ENCODE results near the gene ATG7.
"Not testable (repeated sequence)": the region's sequence is repeated elsewhere in the genome, so short reads cannot be mapped to it uniquely, and the experiment has no call there.

ATG7 gene

DNA sequence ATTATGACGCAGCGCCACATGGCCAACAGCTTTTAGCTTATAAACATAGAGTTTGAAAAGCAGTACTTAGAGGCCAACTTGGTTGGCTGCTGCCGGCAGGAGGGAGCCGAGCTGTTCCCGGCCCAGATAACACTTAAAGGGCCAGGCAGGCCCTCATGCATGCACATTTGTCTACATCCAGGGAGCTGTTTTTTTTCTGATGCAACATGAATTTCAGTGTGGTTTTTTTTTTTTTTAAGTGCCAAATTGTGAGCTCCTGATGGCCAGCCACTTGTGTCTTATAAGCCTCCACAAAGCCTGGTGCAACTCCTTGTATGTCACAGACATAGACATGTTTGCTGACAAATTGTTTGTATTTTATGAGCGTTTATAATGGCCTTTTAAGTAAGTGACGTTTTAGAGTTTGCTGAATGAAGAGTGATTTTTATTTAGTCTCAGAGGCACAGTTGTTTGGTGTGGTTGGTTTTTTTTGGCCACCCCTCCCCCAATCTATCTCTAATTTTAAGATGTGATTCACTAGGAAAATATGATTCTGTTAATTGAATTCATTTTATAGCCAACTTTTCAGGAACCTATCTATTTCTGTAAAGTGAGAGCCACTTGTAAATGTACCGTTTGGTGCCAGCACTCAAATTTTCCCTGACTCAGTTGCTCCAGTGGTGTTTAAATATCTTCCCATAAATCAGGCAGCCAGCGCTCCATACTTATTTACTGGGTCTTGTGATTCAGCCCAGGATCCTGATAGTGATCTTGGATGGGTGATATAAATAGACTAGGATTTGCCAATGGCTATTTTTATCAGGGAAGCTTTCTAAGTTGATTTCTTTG, 237.2 kb downstream of the ATG7 start:
- DNase-seq (ENCODE audit: insufficient read length) (no peak), FAIRE-seq (no peak)
- TF ChIP-seq TAF1 (IDR thresholded peaks at IDR 0.05; ENCODE audit: borderline replicate concordance, low read depth, low read length) (no peak), POLR2AphosphoS5 (IDR thresholded peaks at IDR 0.05; ENCODE audit: low read depth, low read length) (no peak), POLR2A (IDR thresholded peaks at IDR 0.05; ENCODE audit: low read depth, low read length) (no peak)

- TF ChIP-seq TAF1 (IDR thresholded peaks at IDR 0.05; ENCODE audit: borderline replicate concordance, low read depth, low read length) (no peak), POLR2A (IDR thresholded peaks at IDR 0.05; ENCODE audit: low read depth, low read length) (no peak), POLR2AphosphoS5 (IDR thresholded peaks at IDR 0.05; ENCODE audit: low read depth, low read length) (no peak)
- DNase-seq (ENCODE audit: insufficient read length), result no peak
- no peak for FAIRE-seq
These were observed 237.8 kb downstream of the ATG7 start for GRCh38 chr3:11510001-11510340.

- TF ChIP-seq POLR2A (IDR thresholded peaks at IDR 0.05; ENCODE audit: low read depth, low read length) (no peak), TAF1 (IDR thresholded peaks at IDR 0.05; ENCODE audit: borderline replicate concordance, low read depth, low read length) (no peak), POLR2AphosphoS5 (IDR thresholded peaks at IDR 0.05; ENCODE audit: low read depth, low read length) (no peak)
- DNase-seq (ENCODE audit: insufficient read length), result no peak
- no peak for FAIRE-seq
These were observed 238.2 kb downstream of the ATG7 start for GRCh38 chr3:11510356-11510755.

- not testable (repeated sequence) for FAIRE-seq; DNase-seq (ENCODE audit: insufficient read length)
These were observed 239.4 kb downstream of the ATG7 start for GRCh38 chr3:11511606-11512005.

DNA sequence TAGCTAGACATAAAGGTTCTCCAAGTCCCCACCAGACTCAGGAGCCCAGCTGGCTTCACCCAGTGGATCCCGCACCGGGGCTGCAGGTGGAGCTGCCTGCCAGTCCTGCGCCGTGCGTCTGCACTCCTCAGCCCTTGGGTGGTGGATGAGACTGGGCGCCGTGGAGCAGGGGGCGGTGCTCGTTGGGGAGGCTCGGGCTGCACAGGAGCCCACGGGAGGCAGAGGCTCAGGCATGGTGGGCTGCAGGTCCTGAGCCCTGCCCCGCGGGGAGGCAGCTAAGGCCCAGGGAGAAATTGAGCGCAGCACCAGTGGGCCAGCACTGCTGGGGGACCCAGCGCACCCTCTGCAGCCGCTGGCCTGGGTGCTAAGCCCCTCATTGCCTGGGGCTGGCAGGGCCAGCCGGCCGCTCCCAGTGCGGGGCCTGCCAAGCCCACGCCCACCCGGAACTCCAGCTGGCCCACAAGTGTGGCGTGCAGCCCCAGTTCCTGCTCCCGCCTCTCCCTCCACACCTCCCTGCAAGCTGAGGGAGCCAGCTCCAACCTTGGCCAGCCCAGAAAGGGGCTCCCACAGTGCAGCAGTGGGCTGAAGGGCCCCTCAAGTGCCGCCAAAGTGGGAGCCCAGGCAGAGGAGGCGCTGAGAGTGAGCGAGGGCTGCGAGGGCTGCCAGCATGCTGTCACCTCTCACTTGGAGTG, 241.1 kb downstream of the ATG7 start:
- FAIRE-seq; DNase-seq (ENCODE audit: insufficient read length): not testable (repeated sequence)

- no peak for TF ChIP-seq POLR2AphosphoS5 (IDR thresholded peaks at IDR 0.05; ENCODE audit: low read depth, low read length)
- TF ChIP-seq POLR2A (IDR thresholded peaks at IDR 0.05; ENCODE audit: low read depth, low read length), result no peak
- no peak for TF ChIP-seq TAF1 (IDR thresholded peaks at IDR 0.05; ENCODE audit: borderline replicate concordance, low read depth, low read length)
- DNase-seq (ENCODE audit: insufficient read length), result no peak
- no peak for FAIRE-seq
These were observed 241.6 kb downstream of the ATG7 start for GRCh38 chr3:11513817-11514135.

GRCh38 chr3:11514191-11514821, 242.1 kb downstream of the ATG7 start:
- no peak for FAIRE-seq
- DNase-seq (ENCODE audit: insufficient read length), result no peak
- no peak for TF ChIP-seq POLR2AphosphoS5 (IDR thresholded peaks at IDR 0.05; ENCODE audit: low read depth, low read length)
- no peak for TF ChIP-seq POLR2A (IDR thresholded peaks at IDR 0.05; ENCODE audit: low read depth, low read length)
- no peak for TF ChIP-seq TAF1 (IDR thresholded peaks at IDR 0.05; ENCODE audit: borderline replicate concordance, low read depth, low read length)

DNA sequence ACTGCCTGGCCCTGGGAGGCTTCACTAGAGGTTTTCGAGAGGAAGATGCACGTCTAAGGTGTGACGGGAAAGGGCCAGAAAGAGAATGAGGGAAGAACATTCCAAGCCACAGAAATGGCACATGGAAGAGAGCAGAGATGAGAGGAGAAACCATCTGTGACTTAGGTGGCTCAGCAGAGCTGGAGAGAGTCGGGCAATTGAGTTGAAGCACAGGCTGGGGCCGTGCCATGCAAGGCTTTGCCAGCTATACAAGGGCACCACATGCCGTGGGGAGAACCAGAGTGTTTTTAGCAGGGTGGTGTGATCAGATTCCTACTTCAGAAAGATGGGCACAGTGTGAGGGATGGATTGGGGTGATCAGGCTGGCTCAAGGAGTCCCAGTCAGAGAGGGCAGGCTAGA, 245.4 kb downstream of the ATG7 start:
- DNase-seq (ENCODE audit: insufficient read length) (no peak), FAIRE-seq (no peak)
- TF ChIP-seq TAF1 (IDR thresholded peaks at IDR 0.05; ENCODE audit: borderline replicate concordance, low read depth, low read length), result no peak
- TF ChIP-seq POLR2AphosphoS5 (IDR thresholded peaks at IDR 0.05; ENCODE audit: low read depth, low read length), result no peak
- no peak for TF ChIP-seq POLR2A (IDR thresholded peaks at IDR 0.05; ENCODE audit: low read depth, low read length)

DNA sequence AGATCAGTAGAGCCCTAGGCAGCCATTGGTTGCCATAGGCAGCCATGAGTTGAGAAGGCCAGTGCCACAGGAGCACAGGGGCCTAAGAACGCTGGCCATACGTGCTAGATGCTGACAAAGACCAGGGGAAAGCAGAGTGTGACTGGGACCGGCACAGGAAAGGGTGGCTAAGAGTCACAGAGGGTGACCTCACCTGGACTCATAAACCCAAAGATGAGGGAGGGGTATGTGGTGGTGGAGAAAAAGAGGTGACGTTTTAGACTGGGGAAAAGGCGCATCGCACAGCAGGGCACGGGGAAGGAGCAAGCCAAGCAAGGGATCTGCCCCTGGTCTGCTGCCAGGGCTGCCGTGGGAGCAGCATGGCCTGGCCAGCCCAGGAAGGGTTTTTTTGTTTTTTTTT, 249.0 kb downstream of the ATG7 start:
- TF ChIP-seq POLR2AphosphoS5 (IDR thresholded peaks at IDR 0.05; ENCODE audit: low read depth, low read length) (no peak), TAF1 (IDR thresholded peaks at IDR 0.05; ENCODE audit: borderline replicate concordance, low read depth, low read length) (no peak), POLR2A (IDR thresholded peaks at IDR 0.05; ENCODE audit: low read depth, low read length) (no peak)
- DNase-seq (ENCODE audit: insufficient read length) (no peak), FAIRE-seq (no peak)

DNA sequence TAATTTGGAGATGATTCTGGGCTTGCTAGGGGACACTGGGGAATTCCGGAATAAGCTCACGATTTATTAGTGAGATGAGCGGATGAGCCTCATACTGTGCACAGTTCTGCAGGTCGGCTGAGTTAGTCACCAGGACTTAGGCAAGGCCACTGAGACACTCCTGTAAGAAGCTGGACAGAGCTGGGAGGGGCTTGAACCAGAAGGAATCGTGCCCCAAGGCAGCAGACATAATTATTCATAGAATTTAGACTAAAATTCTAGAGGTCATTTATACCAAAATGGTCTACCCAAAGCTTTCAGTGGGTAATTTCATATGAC, 250.2 kb downstream of the ATG7 start:
- no peak for TF ChIP-seq POLR2AphosphoS5 (IDR thresholded peaks at IDR 0.05; ENCODE audit: low read depth, low read length)
- no peak for TF ChIP-seq TAF1 (IDR thresholded peaks at IDR 0.05; ENCODE audit: borderline replicate concordance, low read depth, low read length)
- TF ChIP-seq POLR2A (IDR thresholded peaks at IDR 0.05; ENCODE audit: low read depth, low read length), result no peak
- no peak for FAIRE-seq

DNA sequence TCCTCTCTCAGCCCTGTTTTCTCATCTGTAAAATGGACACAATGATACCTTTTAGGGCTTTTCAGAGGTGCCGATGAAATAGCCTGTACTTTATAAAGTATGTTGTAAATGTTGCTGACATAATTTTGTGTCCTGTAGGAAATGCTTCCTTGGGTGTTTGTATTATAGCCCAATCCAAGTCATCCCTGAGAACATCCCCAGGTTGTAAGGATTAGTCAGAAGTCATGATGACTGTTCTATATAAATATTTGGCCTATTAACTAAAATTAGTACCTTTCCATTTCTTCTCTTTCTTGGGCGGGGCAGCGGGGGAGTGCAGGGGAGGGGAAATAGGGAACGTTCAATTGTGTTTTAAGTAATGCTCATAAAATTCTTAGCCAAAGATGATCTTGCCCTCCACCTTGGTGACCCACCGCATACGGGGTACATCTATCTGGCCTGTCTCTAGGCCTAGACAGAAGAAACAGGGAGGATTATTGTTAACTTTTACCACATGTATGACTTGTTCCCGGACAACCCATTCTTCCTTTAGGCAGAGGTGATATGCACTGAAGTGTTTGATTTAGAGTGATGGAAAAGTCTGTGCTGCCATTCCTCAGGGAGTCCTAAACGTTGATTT, 250.9 kb downstream of the ATG7 start:
- TF ChIP-seq TAF1 (IDR thresholded peaks at IDR 0.05; ENCODE audit: borderline replicate concordance, low read depth, low read length) (no peak), POLR2A (IDR thresholded peaks at IDR 0.05; ENCODE audit: low read depth, low read length) (no peak)
- FAIRE-seq, result no peak
- DNase-seq (ENCODE audit: insufficient read length), result no peak

More for the DNA sequence above, 250.2 kb downstream of the ATG7 start:
- no peak for DNase-seq (ENCODE audit: insufficient read length)

DNA sequence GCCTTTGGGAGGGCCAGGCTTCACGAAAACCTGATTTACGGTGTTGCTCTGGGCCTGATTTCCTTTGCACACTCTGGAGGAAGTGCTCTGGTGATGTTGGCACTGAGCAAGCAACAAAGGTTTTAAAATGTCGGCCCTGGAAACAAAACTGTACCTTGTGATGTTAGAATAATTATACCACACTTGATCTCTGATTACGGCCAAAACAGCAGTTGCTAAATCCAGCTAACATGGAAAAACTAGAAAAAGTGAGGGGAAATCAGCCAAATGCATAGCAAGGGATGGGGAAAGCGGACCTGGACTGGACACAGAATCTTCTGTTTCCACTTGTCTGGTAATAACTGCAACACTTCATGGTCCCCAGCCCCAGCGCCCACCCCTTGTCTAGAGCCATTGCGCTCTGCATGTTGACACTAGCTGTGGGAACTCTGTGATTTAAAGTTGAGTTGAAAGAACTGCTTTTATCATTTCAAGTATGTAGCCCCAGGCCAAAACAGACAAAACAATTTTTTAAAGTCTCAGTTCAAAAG, 251.4 kb downstream of the ATG7 start:
- no peak for TF ChIP-seq POLR2AphosphoS5 (IDR thresholded peaks at IDR 0.05; ENCODE audit: low read depth, low read length)
- DNase-seq (ENCODE audit: insufficient read length), result no peak
- no peak for FAIRE-seq

- not testable (repeated sequence) for FAIRE-seq; DNase-seq (ENCODE audit: insufficient read length)
These were observed 253.9 kb downstream of the ATG7 start for GRCh38 chr3:11526121-11526520.

Data from GM12892 (cell line).